ENCODE results near the gene GARIN1A. TPM values are rescaled to one million over a fixed set of nuclear protein-coding genes. Genes with fewer than 3 reads are reported as not detected.

Gene GARIN1A
- total RNA-seq, 1 donor from 2014 or later, result 5.9 TPM

- no peaks in the 10 kb centered on the region for H3K9me3 ChIP-seq (ENCODE audit: insufficient read depth, low read depth, low read length)
- no peaks in the 10 kb centered on the region for H3K79me2 ChIP-seq (ENCODE audit: insufficient read depth, low read length)
- no peak overlapping the region for H3K4me3 Mint-ChIP-seq (ENCODE audit: unreplicated experiment)
- H3K9ac ChIP-seq (ENCODE audit: low read length), result no peak overlapping the region
- no peaks in the 10 kb centered on the region for H3K36me3 ChIP-seq (ENCODE audit: insufficient read depth, low read length)
- no peak overlapping the region for H3K27ac ChIP-seq (ENCODE audit: low read depth, low read length)
- TF ChIP-seq EZH2 (IDR thresholded peaks at IDR 0.05; ENCODE audit: insufficient read depth, low read length) (no peak), CTCF (IDR thresholded peaks at IDR 0.05; ENCODE audit: insufficient read depth, low read depth, low read length) (no peak)
- no peak overlapping the region for H3K4me2 ChIP-seq (ENCODE audit: low read length)
- H3K27me3 Mint-ChIP-seq (ENCODE audit: low read depth, unreplicated experiment), result peaks cover under 1% of the 10 kb centered on the region
- no peaks in the 10 kb centered on the region for H3K9me3 Mint-ChIP-seq (ENCODE audit: unreplicated experiment)
- peaks cover 2% of the 10 kb centered on the region for H3K36me3 Mint-ChIP-seq (ENCODE audit: low read depth, unreplicated experiment)
- H2AFZ ChIP-seq (ENCODE audit: low read depth, low read length), result no peak overlapping the region
- H3K4me3 ChIP-seq (ENCODE audit: insufficient read depth, low read depth, low read length), result no peak overlapping the region
- H3K4me1 Mint-ChIP-seq (ENCODE audit: low read depth, unreplicated experiment), result peaks cover 19% of the 10 kb centered on the region
- FAIRE-seq, result no peak
- H3K4me1 ChIP-seq (ENCODE audit: insufficient read depth, low read length), result no peaks in the 10 kb centered on the region
- no peaks in the 10 kb centered on the region for H3K27me3 ChIP-seq (ENCODE audit: insufficient read depth, low read length)
- H4K20me1 ChIP-seq (ENCODE audit: insufficient read depth, low read length), result no peaks in the 10 kb centered on the region
- no peak for DNase-seq (ENCODE audit: low read depth)
- H3K27ac Mint-ChIP-seq (ENCODE audit: unreplicated experiment), result no peak overlapping the region
Measured at GRCh38 chr7:128703609-128704241, 31.6 kb downstream of the GARIN1A start.

DNA sequence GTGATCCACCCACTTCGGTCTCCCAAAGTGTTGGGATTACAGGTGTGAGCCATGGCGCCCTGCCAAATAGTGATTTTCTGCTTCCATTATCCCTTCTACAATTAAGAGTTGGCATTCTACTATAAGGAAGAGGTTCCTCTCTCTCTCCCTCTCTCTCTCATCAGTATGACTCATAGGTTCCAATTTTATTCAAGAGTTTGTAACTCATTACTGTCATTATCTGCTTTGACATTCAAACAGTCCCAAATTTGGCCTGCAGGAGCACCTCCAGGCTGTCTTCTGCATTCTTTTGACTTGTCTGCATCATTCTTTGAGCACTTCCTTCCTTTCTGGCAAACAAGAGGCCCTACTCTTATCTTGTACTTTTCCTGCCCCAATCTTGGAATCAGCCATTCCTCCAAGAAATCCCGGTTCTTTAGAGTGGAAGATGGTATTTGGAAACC, 33.8 kb downstream of the GARIN1A start:
- H3K9ac ChIP-seq (ENCODE audit: low read length), result no peak overlapping the region
- no peaks in the 10 kb centered on the region for H3K4me1 ChIP-seq (ENCODE audit: insufficient read depth, low read length)
- no peaks in the 10 kb centered on the region for H3K79me2 ChIP-seq (ENCODE audit: insufficient read depth, low read length)
- H3K4me2 ChIP-seq (ENCODE audit: low read length), result no peak overlapping the region
- no peaks in the 10 kb centered on the region for H4K20me1 ChIP-seq (ENCODE audit: insufficient read depth, low read length)
- H3K4me3 ChIP-seq (ENCODE audit: insufficient read depth, low read depth, low read length), result no peak overlapping the region
- H3K27me3 Mint-ChIP-seq (ENCODE audit: low read depth, unreplicated experiment), result no peaks in the 10 kb centered on the region
- H3K36me3 Mint-ChIP-seq (ENCODE audit: low read depth, unreplicated experiment), result peaks cover 2% of the 10 kb centered on the region
- H3K27ac Mint-ChIP-seq (ENCODE audit: unreplicated experiment), result peak overlapping the region; percentile 1
- no peak overlapping the region for H3K27ac ChIP-seq (ENCODE audit: low read depth, low read length)
- H2AFZ ChIP-seq (ENCODE audit: low read depth, low read length), result no peak overlapping the region
- no peaks in the 10 kb centered on the region for H3K9me3 Mint-ChIP-seq (ENCODE audit: unreplicated experiment)
- no peaks in the 10 kb centered on the region for H3K27me3 ChIP-seq (ENCODE audit: insufficient read depth, low read length)
- H3K4me3 Mint-ChIP-seq (ENCODE audit: unreplicated experiment), result no peak overlapping the region
- DNase-seq (ENCODE audit: low read depth) (no peak), FAIRE-seq (peak; percentile 49)
- peaks cover 24% of the 10 kb centered on the region for H3K4me1 Mint-ChIP-seq (ENCODE audit: low read depth, unreplicated experiment)
- TF ChIP-seq CTCF (IDR thresholded peaks at IDR 0.05; ENCODE audit: insufficient read depth, low read depth, low read length) (no peak), EZH2 (IDR thresholded peaks at IDR 0.05; ENCODE audit: insufficient read depth, low read length) (no peak)
- H3K9me3 ChIP-seq (ENCODE audit: insufficient read depth, low read depth, low read length), result no peaks in the 10 kb centered on the region
- H3K36me3 ChIP-seq (ENCODE audit: insufficient read depth, low read length), result no peaks in the 10 kb centered on the region

DNA sequence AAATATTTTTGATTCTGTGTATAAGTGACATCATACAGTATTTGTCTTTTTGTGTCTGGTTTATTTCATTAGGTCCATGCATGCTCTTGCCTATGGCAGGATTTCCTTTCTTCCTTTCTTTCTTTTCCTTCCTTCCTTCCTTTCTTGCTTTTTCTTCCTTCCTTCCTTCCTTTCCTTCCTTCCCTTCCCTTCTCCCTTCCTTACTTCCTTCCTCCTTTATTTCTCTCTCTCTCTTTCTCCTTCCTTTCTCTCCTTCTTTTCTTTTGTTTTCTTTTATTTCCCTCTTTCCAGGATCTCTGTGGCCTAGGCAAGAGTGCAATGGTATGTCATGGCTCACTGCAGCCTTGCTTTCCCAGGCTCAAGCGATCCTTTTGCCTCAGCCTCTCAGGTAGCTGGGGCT, 35.7 kb downstream of the GARIN1A start:
- H3K4me1 ChIP-seq (ENCODE audit: insufficient read depth, low read length), result no peaks in the 10 kb centered on the region
- no peak overlapping the region for H3K4me2 ChIP-seq (ENCODE audit: low read length)
- Mint-ChIP-seq H3K4me3 (ENCODE audit: unreplicated experiment) (no peak overlapping the region), H3K27me3 (ENCODE audit: low read depth, unreplicated experiment) (no peaks in the 10 kb centered on the region), H3K4me1 (ENCODE audit: low read depth, unreplicated experiment) (peaks cover 24% of the 10 kb centered on the region), H3K36me3 (ENCODE audit: low read depth, unreplicated experiment) (peaks cover 2% of the 10 kb centered on the region), H3K27ac (ENCODE audit: unreplicated experiment) (no peak overlapping the region), H3K9me3 (ENCODE audit: unreplicated experiment) (peaks cover 2% of the 10 kb centered on the region)
- H2AFZ ChIP-seq (ENCODE audit: low read depth, low read length), result no peak overlapping the region
- no peaks in the 10 kb centered on the region for H3K9me3 ChIP-seq (ENCODE audit: insufficient read depth, low read depth, low read length)
- H3K79me2 ChIP-seq (ENCODE audit: insufficient read depth, low read length), result no peaks in the 10 kb centered on the region
- TF ChIP-seq CTCF (IDR thresholded peaks at IDR 0.05; ENCODE audit: insufficient read depth, low read depth, low read length) (no peak), EZH2 (IDR thresholded peaks at IDR 0.05; ENCODE audit: insufficient read depth, low read length) (no peak)
- H3K36me3 ChIP-seq (ENCODE audit: insufficient read depth, low read length), result no peaks in the 10 kb centered on the region
- FAIRE-seq, result no peak
- H4K20me1 ChIP-seq (ENCODE audit: insufficient read depth, low read length), result no peaks in the 10 kb centered on the region
- no peaks in the 10 kb centered on the region for H3K27me3 ChIP-seq (ENCODE audit: insufficient read depth, low read length)
- no peak for DNase-seq (ENCODE audit: low read depth)
- no peak overlapping the region for H3K4me3 ChIP-seq (ENCODE audit: insufficient read depth, low read depth, low read length)
- H3K27ac ChIP-seq (ENCODE audit: low read depth, low read length), result no peak overlapping the region
- H3K9ac ChIP-seq (ENCODE audit: low read length), result no peak overlapping the region

Measured in astrocyte (in vitro differentiated cells and primary cell).